K562 (cell line): ENCODE data around the gene PRR35. TPM values are rescaled to one million over a fixed set of nuclear protein-coding genes. Genes with fewer than 3 reads are reported as not detected.

ENCODE experiments used
- ELF4 ChIP-seq: fragments of 450-650 bp; formaldehyde crosslinking; IDR thresholded peaks from 2 replicates; pipeline ENCODE4 v1.4.0; 2022; ENCODE audit warnings: missing genetic modification characterization
- TEAD4 ChIP-seq, 2 experiments: sonication (generic) in 1 of 2; formaldehyde crosslinking in 1 of 2; IDR thresholded peaks; 2 replicates each; pipeline versions ENCODE4 v1.6.1 to v1.8.0; 2012 to 2022; ENCODE audit warnings: borderline replicate concordance in 1 of 2, inconsistent platforms in 1 of 2, low read length in 1 of 2, mild to moderate bottlenecking in 1 of 2, missing genetic modification reagents in 1 of 2
- ZNF277 ChIP-seq: fragments of 250-450 bp; sonication (Bioruptor Pico); IDR thresholded peaks from 2 replicates; pipeline ENCODE4 v1.8.0; 2022; ENCODE audit warnings: inconsistent platforms, mild to moderate bottlenecking, moderate library complexity, borderline replicate concordance
- ZNF740 ChIP-seq, 3 experiments: fragments of 200-800 bp in 1 of 3; sonication (Bioruptor generic) in 1 of 3; sonication (generic) in 1 of 3; formaldehyde crosslinking in 1 of 3; IDR thresholded peaks; 2 replicates each; pipeline versions ENCODE4 v1.6.1 to v1.8.0; 2016 to 2022; ENCODE audit warnings: mild to moderate bottlenecking in 2 of 3, missing compliant biosample characterization in 2 of 3, missing genetic modification characterization in 2 of 3, missing genetic modification reagents in 1 of 3
- polyA plus RNA-seq, 8 experiments: library from polyadenylated mRNA; depleted of rRNA in 4 of 8; stranded (reverse) in 5 of 8; unstranded in 3 of 8; fragments of >200 nt; fragmentation: Nextera tagmentation in 2 of 8; fragmentation: Illumina TruSeq in 1 of 8; extraction: Ambion mirVana in 2 of 8; extraction: Trizol in 1 of 8; gene quantifications; 2 replicates each; pipeline versions ENCODE4 v1.2.1 to v1.2.3, GENCODE V29; 2011 to 2014; ENCODE audit warnings: inconsistent platforms in 1 of 8, missing spikeins in 1 of 8
- total RNA-seq, 7 experiments: library from RNA; depleted of rRNA in 6 of 7; stranded (reverse); fragments of >200 nt in 6 of 7; fragmentation: Illumina TruSeq in 2 of 7; extraction: Trizol in 2 of 7; gene quantifications; 2 replicates each; pipeline versions ENCODE4 v1.2.1 to v1.2.3, GENCODE V29; 2011 to 2021; ENCODE audit warnings: low replicate concordance in 1 of 7
- TF ChIP-seq, protein P1 (sequence below), 2 experiments: fragments of 450-650 bp in 1 of 2; sonication (generic) in 1 of 2; formaldehyde crosslinking in 1 of 2; IDR thresholded peaks; 2 replicates each; pipeline versions ENCODE4 v1.7.1 to v1.9.0; 2016 to 2022; ENCODE audit warnings: inconsistent platforms in 1 of 2, mild to moderate bottlenecking in 1 of 2, missing genetic modification reagents in 1 of 2
- TF ChIP-seq, protein P2 (sequence below): fragments of 250-450 bp; sonication (Bioruptor Pico); IDR thresholded peaks from 2 replicates; pipeline ENCODE4 v1.4.0; 2020

PRR35 gene
- total and polyA plus RNA-seq, 9 of the 15 experiments (the other 6 are each of a cell fraction or from before 2014, with no cell fraction given) = 0.17 to 0.45 (median 0.21) TPM; not detected in 5

DNA sequence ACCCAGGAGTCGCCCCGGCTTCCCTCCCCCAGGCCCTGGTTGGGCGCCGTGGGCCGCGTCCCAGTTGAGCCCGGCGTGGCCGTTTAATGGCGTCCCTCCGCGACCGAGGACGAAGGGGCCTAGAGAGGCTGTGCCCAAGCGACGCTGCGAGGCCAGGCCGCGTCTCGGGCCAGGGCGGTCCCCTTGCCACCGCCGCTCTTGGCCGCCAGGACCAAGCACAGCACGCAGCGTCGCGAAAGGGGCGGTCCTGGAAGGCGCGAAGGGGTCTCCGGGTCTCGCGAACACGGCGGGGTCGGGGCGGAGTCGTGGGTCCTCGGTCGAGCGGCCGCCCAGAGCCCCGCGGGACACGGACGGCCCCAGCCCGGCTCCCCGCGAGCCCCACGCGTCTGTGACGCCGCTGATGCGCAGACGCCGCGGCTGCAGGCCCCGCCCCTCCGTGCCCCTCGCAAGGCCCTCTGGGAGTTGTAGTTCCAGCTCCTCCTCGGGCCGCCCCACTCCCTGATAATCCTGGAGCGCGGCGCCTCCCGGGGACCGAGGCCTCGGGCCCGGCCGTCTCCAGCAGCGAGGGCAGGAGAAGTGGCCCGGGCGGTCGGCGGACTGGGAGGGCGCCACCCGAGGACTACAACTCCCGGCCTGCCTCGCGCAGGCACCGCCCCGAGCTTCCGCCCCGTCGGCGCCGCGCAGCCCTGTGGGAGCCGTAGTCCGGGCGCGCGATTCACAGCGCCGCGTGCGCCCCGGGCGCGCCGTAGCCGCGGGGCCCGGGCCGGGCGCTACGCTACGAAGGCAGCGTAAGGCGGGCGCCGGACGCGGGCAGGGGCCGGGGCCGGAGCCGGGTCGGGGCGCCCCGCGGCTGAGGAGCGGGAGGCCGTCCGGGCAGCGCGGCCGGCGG is 32.9 kb upstream of the PRR35 start, which contains the start of gene CAPN15 (continued):
- TF ChIP-seq, protein P1, sequence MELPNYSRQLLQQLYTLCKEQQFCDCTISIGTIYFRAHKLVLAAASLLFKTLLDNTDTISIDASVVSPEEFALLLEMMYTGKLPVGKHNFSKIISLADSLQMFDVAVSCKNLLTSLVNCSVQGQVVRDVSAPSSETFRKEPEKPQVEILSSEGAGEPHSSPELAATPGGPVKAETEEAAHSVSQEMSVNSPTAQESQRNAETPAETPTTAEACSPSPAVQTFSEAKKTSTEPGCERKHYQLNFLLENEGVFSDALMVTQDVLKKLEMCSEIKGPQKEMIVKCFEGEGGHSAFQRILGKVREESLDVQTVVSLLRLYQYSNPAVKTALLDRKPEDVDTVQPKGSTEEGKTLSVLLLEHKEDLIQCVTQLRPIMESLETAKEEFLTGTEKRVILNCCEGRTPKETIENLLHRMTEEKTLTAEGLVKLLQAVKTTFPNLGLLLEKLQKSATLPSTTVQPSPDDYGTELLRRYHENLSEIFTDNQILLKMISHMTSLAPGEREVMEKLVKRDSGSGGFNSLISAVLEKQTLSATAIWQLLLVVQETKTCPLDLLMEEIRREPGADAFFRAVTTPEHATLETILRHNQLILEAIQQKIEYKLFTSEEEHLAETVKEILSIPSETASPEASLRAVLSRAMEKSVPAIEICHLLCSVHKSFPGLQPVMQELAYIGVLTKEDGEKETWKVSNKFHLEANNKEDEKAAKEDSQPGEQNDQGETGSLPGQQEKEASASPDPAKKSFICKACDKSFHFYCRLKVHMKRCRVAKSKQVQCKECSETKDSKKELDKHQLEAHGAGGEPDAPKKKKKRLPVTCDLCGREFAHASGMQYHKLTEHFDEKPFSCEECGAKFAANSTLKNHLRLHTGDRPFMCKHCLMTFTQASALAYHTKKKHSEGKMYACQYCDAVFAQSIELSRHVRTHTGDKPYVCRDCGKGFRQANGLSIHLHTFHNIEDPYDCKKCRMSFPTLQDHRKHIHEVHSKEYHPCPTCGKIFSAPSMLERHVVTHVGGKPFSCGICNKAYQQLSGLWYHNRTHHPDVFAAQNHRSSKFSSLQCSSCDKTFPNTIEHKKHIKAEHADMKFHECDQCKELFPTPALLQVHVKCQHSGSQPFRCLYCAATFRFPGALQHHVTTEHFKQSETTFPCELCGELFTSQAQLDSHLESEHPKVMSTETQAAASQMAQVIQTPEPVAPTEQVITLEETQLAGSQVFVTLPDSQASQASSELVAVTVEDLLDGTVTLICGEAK (IDR thresholded peaks at IDR 0.05) = peak; percentile 91
- TF ChIP-seq, protein P1 (CRISPR knock-in tag; IDR thresholded peaks at IDR 0.05) = no peak
- TF ChIP-seq TEAD4 (IDR thresholded peaks at IDR 0.05; ENCODE audit: low read length) (no peak), TEAD4 (CRISPR knock-in tag; IDR thresholded peaks at IDR 0.05; ENCODE audit: borderline replicate concordance) (no peak), ZNF277 (CRISPR knock-in tag) (no peak), ZNF740 (CRISPR knock-in tag; IDR thresholded peaks at IDR 0.05) (no peak), ZNF740 (tag; IDR thresholded peaks at IDR 0.05) (no peak), ELF4 (CRISPR knock-in tag) (no peak)
- TF ChIP-seq, protein P2, sequence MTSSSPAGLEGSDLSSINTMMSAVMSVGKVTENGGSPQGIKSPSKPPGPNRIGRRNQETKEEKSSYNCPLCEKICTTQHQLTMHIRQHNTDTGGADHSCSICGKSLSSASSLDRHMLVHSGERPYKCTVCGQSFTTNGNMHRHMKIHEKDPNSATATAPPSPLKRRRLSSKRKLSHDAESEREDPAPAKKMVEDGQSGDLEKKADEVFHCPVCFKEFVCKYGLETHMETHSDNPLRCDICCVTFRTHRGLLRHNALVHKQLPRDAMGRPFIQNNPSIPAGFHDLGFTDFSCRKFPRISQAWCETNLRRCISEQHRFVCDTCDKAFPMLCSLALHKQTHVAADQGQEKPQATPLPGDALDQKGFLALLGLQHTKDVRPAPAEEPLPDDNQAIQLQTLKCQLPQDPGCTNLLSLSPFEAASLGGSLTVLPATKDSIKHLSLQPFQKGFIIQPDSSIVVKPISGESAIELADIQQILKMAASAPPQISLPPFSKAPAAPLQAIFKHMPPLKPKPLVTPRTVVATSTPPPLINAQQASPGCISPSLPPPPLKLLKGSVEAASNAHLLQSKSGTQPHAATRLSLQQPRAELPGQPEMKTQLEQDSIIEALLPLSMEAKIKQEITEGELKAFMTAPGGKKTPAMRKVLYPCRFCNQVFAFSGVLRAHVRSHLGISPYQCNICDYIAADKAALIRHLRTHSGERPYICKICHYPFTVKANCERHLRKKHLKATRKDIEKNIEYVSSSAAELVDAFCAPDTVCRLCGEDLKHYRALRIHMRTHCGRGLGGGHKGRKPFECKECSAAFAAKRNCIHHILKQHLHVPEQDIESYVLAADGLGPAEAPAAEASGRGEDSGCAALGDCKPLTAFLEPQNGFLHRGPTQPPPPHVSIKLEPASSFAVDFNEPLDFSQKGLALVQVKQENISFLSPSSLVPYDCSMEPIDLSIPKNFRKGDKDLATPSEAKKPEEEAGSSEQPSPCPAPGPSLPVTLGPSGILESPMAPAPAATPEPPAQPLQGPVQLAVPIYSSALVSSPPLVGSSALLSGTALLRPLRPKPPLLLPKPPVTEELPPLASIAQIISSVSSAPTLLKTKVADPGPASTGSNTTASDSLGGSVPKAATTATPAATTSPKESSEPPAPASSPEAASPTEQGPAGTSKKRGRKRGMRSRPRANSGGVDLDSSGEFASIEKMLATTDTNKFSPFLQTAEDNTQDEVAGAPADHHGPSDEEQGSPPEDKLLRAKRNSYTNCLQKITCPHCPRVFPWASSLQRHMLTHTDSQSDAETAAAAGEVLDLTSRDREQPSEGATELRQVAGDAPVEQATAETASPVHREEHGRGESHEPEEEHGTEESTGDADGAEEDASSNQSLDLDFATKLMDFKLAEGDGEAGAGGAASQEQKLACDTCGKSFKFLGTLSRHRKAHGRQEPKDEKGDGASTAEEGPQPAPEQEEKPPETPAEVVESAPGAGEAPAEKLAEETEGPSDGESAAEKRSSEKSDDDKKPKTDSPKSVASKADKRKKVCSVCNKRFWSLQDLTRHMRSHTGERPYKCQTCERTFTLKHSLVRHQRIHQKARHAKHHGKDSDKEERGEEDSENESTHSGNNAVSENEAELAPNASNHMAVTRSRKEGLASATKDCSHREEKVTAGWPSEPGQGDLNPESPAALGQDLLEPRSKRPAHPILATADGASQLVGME (CRISPR knock-in tag) = no peak
